CD4-positive, alpha-beta T cell (primary cell): Measurements from ENCODE around the gene ARVCF. TPM values are rescaled to one million over a fixed set of nuclear protein-coding genes. Genes with fewer than 3 reads are reported as not detected.

Experiments
- ATAC-seq: fragments of 200-7000 bp; cut with Tn5 transposase; one replicate; pipeline ENCODE4 v1.10.0; 2022; ENCODE audit warnings: mild to moderate bottlenecking; ENCODE audit not compliant: poor library complexity
- CTCF ChIA-PET: fragments of 350-600 bp; sonication (Branson Sonifier 250); formaldehyde crosslinking; loops from one replicate; lab custom pipeline; 2021; ENCODE audit warnings: antibody characterized with exemption, inconsistent platforms; lab: Charles Lee
- POLR2A ChIA-PET: fragments of 350-600 bp; sonication (Branson Sonifier 250); formaldehyde crosslinking; loops from one replicate; lab custom pipeline; 2021; ENCODE audit warnings: antibody characterized with exemption, inconsistent platforms; lab: Charles Lee
- DNase-seq, 14 experiments: peaks; one replicate each; pipeline ENCODE4 v3.0.0-alpha.2; 2013 to 2020; ENCODE audit warnings: mixed read lengths in 2 of 14
- H3K27ac ChIP-seq, 2 donors: one replicate each; pipeline versions ENCODE4 v1.5.1 to v1.7.0; 2013; ENCODE audit warnings: low read length in 2 of 2, low read depth in 1 of 2, mild to moderate bottlenecking in 1 of 2
- H3K27me3 ChIP-seq, 2 experiments: 1 replicate in 1 of 2; 2 replicates in 1 of 2; pipeline versions ENCODE4 v1.6.1 to v1.7.0; 2013; ENCODE audit warnings: low read length in 2 of 2, control low read depth in 1 of 2, mild to moderate bottlenecking in 1 of 2, moderate library complexity in 1 of 2; ENCODE audit not compliant: insufficient read depth in 2 of 2, control insufficient read depth in 1 of 2
- H3K36me3 ChIP-seq: one replicate; pipeline ENCODE4 v1.6.1; 2013; ENCODE audit warnings: low read length, control low read depth; ENCODE audit not compliant: insufficient read depth
- H3K4me1 ChIP-seq: one replicate; pipeline ENCODE4 v1.6.1; 2013; ENCODE audit warnings: low read length, control low read depth; ENCODE audit not compliant: insufficient read depth
- H3K4me3 ChIP-seq: one replicate; pipeline ENCODE4 v1.5.1; 2013; ENCODE audit warnings: mild to moderate bottlenecking, low read length, moderate library complexity
- H3K9me3 ChIP-seq, 2 experiments: 1 replicate in 1 of 2; 2 replicates in 1 of 2; pipeline versions ENCODE4 v1.6.1 to v1.7.0; 2013; ENCODE audit warnings: low read length in 2 of 2, mild to moderate bottlenecking in 2 of 2, control low read depth in 1 of 2, moderate library complexity in 1 of 2; ENCODE audit not compliant: control insufficient read depth in 1 of 2, insufficient read depth in 1 of 2
- H3K27ac Mint-ChIP-seq: one replicate; pipeline ENCODE4 v1.8.0; 2020; ENCODE audit warnings: mixed read lengths
- H3K27me3 Mint-ChIP-seq: one replicate; pipeline ENCODE4 v1.8.0; 2021; ENCODE audit warnings: mixed read lengths
- H3K36me3 Mint-ChIP-seq: one replicate; pipeline ENCODE4 v1.8.0; 2021; ENCODE audit warnings: low read depth, mixed read lengths
- H3K4me1 Mint-ChIP-seq: one replicate; pipeline ENCODE4 v1.8.0; 2021; ENCODE audit warnings: low read depth, mixed read lengths
- H3K4me3 Mint-ChIP-seq: one replicate; pipeline ENCODE4 v1.8.0; 2020; ENCODE audit warnings: mild to moderate bottlenecking, mixed read lengths
- H3K9me3 Mint-ChIP-seq: one replicate; pipeline ENCODE4 v1.8.0; 2020; ENCODE audit warnings: mixed read lengths
- CTCF ChIP-seq: fragments of 200-600 bp; IDR thresholded peaks from one replicate; pipeline ENCODE4 v1.8.0; 2022; ENCODE audit warnings: antibody characterized with exemption, mild to moderate bottlenecking
- intact Hi-C, 2 experiments: fragments of 100-400 bp; cut with DNase I in 1 of 2; cut with micrococcal nuclease in 1 of 2; formaldehyde crosslinking; loops; one replicate each; pipeline versions ENCODE4 v1.15.1 to v1.9.0; 2023 to 2025; cut with DNase I, micrococcal nuclease
- total RNA-seq, 174 experiments: library from RNA in 2 of 174; stranded (reverse) in 2 of 174; gene quantifications; one replicate each; pipeline ENCODE4 v1.2.3 and lab custom pipeline; 2021 to 2026

ARVCF gene
- total RNA-seq, 2 experiments from 2014 or later = 2.2 to 2.5 TPM

- Mint-ChIP-seq H3K27me3 (no peaks in the 10 kb centered on the region), H3K4me3 (peak overlapping the region; percentile 54), H3K4me1 (no peaks in the 10 kb centered on the region), H3K36me3 (no peaks in the 10 kb centered on the region), H3K27ac (no peak overlapping the region), H3K9me3 (no peaks in the 10 kb centered on the region)
- DNase-seq (no peak), ATAC-seq (no peak)
- intact Hi-C loops = loop anchor here in 1 of 2 experiments (5.0 kb wide), 1 partner anchor 89 kb away; no protein-coding TSS in a partner anchor
- ChIA-PET CTCF (interaction anchor here (0.6 kb wide), 1 partner anchor 87 kb away, joined by 3 read pairs; no protein-coding TSS in a partner anchor), POLR2A (interaction anchor here (1.0 kb wide), 1 partner anchor 33 kb away, joined by 3 read pairs; the partner anchor contains the start of gene TANGO2)
- H3K36me3 ChIP-seq = no peaks in the 10 kb centered on the region
- H3K9me3 ChIP-seq = no peaks in the 10 kb centered on the region
- no peak overlapping the region for H3K4me3 ChIP-seq
- peaks cover 0 to 2% of the 10 kb centered on the region in 2 experiments for H3K27me3 ChIP-seq
- TF ChIP-seq CTCF = no peak
- peaks cover 15% of the 10 kb centered on the region for H3K4me1 ChIP-seq
- no peak overlapping the region for H3K27ac ChIP-seq
Observed at GRCh38 chr22:19988331-19988808, 28.3 kb downstream of the ARVCF start.

- H3K36me3 Mint-ChIP-seq = no peaks in the 10 kb centered on the region
- TF ChIP-seq CTCF = no peak
- peak overlapping the region; percentile 54 for H3K4me3 Mint-ChIP-seq
- H3K27me3 Mint-ChIP-seq = no peaks in the 10 kb centered on the region
- Histone ChIP-seq H3K27ac (no peak overlapping the region), H3K27me3 (peaks cover 0 to 2% of the 10 kb centered on the region in 2 experiments), H3K36me3 (no peaks in the 10 kb centered on the region), H3K4me3 (no peak overlapping the region), H3K4me1 (peaks cover 15% of the 10 kb centered on the region), H3K9me3 (no peaks in the 10 kb centered on the region)
- H3K27ac Mint-ChIP-seq = no peak overlapping the region
- H3K4me1 Mint-ChIP-seq = no peaks in the 10 kb centered on the region
- intact Hi-C loops = loop anchor here in 1 of 2 experiments (2.0 to 5.0 kb wide), 2 partner anchors 33 to 90 kb away; partner anchors contain the start of gene TANGO2
- ChIA-PET POLR2A (interaction anchor here (1.0 kb wide), 1 partner anchor 34 kb away, joined by 3 read pairs; the partner anchor contains the start of gene TANGO2), CTCF (no interaction called here)
- no peak for DNase-seq
- no peak for ATAC-seq
- no peaks in the 10 kb centered on the region for H3K9me3 Mint-ChIP-seq
Observed at GRCh38 chr22:19987394-19988306, 29.0 kb downstream of the ARVCF start.

GRCh38 chr22:19986410-19987341 lies 29.9 kb downstream of the ARVCF start:
- no peak overlapping the region for H3K27ac Mint-ChIP-seq
- Histone ChIP-seq H3K27ac (no peak overlapping the region), H3K9me3 (no peaks in the 10 kb centered on the region), H3K4me3 (peak overlapping the region; percentile 41), H3K36me3 (no peaks in the 10 kb centered on the region), H3K4me1 (peaks cover 15% of the 10 kb centered on the region), H3K27me3 (peaks cover 0 to 2% of the 10 kb centered on the region in 2 experiments)
- no peaks in the 10 kb centered on the region for H3K36me3 Mint-ChIP-seq
- ChIA-PET POLR2A (interaction anchor here (1.1 kb wide), 1 partner anchor 34 kb away, joined by 3 read pairs; no protein-coding TSS in a partner anchor), CTCF (no interaction called here)
- no peaks in the 10 kb centered on the region for H3K9me3 Mint-ChIP-seq
- H3K27me3 Mint-ChIP-seq = no peaks in the 10 kb centered on the region
- ATAC-seq (peak; percentile 81), DNase-seq (peak; percentile 31 to 82 (median 53))
- H3K4me3 Mint-ChIP-seq = peak overlapping the region; percentile 68
- no peaks in the 10 kb centered on the region for H3K4me1 Mint-ChIP-seq
- intact Hi-C loops = loop anchor here in 1 of 2 experiments (2.0 to 5.0 kb wide), 2 partner anchors 34 to 91 kb away; partner anchors contain the start of gene TANGO2
- TF ChIP-seq CTCF = no peak
